Activated naive CD4-positive, alpha-beta T cell treated with Interleukin-2 at 50 U/mL for 16 hours (primary cell): ENCODE results near the gene CSNK2A1.

Experiments
- DNase-seq: peaks from one replicate; pipeline ENCODE4 v3.0.0-alpha.2; 2020

Gene CSNK2A1

DNA sequence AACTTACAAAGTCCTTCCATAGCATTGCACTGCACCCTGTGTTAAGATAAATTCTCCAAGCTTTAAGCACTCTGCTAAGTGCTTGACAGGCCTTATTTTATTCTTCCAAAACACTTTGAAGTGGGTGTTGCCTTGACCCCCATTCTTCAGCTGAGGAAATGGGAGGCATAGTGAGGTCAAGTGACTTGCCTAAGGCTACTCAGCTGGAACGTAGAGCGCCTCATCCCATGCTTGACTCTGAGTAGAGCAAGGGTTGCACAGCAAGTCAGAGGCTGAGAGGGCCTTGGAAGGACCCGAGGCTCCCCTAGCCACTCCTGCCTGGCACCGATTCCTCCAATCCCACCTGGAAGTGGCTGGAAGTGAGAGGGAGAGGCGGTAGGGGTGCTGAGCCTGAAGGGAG lies 19.6 kb upstream of the CSNK2A1 start:
- DNase-seq, result no peak

DNA sequence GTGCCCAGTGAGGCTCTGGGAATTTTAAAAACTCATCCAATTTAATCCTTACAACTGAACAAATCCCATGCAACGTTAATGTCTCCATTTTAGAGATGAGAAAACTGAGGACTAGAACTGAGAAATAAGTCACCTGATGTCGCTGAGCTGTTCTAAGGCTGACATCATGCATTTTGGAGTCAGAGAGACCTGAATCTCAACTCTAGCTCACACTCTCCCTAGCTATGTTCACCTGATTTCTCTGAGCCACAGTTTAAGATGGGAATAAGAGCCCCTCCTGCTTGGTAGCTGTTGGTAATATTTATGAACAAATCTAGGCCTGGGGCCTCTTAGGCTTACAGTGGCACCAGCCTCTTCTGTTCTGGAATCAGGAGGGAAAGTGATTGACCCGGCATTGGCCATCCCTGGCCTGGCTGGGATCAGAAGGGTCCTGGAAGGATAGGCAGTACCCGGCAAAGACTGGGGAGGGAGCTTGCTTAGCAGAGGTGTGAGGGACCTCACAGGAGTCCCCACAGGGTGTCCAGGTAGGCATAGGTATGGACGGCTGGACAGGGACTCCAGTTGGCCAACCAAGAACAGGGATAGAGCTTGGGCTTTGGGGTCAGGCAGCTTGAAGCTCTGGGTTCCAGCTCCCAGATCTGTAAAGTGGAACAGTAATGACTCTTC lies 18.8 kb upstream of the CSNK2A1 start:
- no peak for DNase-seq

DNA sequence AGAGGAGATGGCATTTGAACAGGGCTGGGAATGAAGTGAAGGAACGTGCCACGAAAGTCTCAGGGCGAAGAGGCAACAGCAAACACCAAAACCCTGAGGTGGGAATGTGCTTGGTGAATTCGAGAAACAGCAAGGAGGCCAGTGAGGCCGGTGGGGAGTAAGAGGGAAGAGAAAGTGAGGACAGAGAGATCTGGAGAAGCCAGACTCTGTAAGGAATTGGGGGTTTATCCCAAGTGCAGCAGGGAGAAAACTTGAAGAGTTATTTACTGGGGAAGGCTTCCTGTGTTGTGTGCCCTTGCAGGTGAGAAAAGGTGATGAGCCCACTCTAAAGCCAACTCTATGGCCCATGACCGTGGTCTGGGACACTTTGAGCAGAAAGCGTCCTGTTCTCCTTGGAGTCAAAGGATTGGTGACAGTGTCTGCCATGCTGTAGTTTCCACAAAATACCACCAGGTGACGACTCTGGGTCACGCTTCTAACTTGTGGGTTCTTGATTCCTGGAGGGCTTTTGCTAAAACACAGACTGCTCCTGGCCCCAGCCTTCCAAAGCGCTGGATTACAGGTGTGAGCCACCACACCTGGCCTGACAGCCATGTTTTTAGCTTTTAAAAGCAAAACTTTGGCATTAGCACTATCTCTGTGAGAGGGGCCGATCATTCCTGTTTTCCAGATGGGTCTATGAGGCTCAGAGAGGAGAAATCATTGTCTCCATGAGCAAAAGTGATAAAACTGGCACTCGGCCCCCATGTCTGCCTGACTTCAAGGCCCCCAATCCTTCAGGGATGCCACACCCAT lies 18.0 kb upstream of the CSNK2A1 start:
- DNase-seq, result peak; percentile 45

DNA sequence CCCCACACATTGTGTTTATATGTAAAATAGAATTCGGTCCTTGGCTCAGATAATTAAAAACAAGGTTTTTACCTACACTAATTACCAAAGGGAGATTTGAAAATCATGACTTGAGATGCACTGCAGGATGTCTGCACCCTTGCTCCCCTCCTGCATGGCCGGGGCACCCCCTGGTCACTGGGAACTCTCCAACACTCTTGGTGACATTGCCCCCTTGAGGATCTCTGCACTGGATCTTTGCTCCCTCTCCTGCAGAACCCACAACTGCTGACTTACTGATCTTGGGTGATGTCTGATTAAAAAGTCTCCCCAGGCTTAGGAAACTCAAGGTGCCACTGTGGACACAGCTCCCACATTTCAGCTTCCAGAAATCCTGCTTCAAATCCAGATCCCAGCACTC lies 17.1 kb upstream of the CSNK2A1 start:
- DNase-seq, result no peak

DNA sequence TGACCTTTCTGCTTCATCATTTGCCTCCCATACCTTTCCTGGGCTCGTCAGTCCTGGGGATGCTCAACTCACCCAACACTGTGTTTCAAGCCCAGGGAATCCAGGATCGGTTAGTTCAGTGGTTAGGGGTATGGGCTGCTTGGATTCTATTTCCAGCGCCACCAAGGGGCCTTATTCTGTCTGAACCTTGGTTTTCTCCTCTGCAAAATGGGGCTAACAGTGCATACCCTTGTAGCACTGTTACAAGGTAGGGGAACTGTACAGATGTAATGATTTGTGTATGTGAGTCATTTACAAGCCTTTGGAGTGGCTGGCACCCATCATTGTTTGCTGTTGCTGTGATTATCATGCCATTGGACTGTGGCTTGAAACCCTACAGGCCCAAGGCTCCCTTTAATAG lies 14.5 kb upstream of the CSNK2A1 start:
- no peak for DNase-seq

DNA sequence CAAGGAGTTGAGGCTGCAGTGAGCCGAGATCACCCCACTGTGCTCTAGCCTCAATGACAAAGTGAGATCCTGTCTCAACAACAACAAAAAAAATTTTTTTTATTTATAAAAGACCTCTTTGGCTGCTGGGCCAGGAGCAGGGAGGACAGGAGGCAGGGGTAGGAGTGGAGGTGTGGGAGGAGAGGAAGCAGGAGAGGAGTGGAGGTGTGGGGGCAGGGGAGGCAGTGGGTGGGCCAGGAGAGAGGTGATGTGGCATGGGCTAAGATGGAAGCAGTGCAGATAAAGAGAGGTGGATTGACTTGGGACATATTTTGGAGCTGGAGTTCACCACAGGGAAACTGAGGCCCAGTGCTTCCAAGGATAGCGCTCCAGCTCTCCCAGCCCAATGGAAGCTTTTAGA lies 13.4 kb upstream of the CSNK2A1 start:
- DNase-seq, result no peak

DNA sequence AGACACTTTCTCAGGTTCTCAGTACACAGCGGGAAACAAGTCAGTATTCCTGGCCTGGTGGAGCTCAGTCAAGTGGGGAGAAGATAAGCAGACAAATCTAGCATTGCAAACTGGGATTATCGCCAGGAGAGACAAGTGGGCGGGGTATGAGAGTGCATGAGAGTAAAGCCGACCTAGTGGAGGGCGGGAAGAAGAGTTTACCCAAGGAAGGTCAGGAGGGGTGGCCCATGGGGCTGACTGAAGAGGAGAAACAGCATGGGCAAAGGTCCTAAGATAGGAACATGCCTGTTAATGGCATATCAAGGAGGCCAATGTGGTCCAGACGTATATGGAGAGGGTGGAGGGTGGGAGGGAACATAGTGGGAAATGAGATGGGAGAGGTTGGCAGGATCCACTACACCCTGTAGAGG lies 12.4 kb upstream of the CSNK2A1 start:
- DNase-seq, result no peak

DNA sequence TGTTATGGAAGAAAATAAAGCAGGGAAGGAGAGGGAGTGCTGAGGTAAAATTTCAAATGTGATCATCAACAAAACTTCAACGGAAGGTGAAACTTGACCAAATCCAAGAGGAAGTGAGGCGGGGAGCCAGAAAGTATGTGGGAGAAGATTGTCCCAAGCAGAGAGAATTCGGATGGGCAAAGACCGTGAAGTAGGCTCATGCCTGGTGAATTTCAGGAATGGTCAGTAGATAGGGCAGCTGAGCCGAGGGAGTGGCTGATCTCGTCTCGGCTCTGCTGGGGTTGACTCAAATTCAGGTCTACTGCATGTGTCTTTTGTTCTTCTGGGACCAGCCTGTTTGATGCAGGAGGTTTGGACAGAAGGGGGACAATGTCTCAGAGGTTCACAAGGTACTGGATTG lies 7.0 kb upstream of the CSNK2A1 start:
- DNase-seq, result no peak

DNA sequence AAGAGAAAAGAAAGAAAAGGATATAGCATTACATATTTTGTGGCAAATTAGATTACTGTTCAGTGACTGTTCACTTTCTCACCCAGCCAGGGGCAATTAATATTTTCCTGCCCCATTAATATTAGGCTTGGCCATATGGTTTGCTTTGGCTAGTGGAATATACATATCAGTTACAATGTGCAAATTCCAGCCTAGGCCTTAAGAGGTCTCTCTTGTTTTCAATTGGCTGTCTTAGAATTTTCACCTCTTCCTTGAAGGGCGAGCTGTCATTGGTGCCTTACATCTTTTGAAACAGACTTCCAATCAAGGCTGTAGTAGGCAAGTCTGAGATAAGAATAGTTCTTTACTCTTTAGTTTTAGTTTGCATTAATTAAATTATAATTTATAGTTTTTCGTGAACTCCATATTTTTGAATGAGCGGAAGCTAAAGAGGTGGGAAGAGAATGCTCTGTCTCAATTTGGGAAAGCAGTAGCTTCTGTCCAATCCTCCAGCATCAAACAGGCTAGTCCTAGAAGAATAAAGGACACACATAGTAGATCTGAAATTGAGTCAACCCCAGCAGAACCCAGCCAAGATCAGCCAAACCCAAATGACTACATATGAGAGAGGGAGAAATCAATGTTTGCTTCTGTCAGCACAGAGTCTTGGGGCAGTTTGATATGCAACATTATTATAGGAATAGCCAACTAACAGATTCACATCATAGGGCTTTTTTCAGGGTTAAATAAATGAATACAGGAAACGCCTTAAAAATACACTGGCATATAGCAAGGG lies 6.3 kb upstream of the CSNK2A1 start:
- DNase-seq, result no peak

DNA sequence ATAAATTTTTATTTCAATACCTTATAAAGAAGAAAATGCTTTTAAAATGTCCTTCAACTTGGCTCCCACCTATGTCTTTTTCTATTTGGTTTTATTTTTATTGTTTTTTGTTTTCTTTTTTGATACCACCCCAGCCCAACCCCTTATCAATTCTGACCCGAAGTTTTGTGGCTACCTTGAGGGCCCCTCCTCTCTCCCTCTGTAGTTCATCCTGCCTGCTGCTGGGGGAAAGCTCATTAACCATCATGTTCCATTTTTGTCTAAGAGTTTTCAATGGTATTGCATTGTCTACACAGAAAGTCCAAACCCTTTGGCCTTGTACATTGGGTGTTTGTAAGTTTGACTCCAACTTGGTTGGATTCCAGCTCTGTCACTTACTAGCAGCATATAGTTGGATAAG lies 5.3 kb upstream of the CSNK2A1 start:
- no peak for DNase-seq

DNA sequence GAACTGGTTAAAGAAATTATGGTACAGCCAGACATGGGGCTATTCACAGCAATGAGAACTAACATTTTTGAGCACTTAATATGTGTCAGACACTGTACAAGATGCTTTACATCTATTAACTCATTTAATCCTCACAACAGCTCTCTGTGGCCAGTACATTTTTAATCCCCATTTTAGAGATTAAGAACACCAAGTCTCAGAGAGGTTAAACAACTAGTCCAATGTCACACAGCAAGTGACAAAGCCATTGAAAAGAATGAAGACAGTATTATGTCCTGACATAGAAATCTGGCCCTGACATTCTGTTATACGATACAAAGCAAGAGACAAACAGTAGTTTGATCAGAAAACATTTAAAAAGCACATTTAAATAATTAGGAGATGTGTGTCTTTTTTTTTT lies 3.8 kb upstream of the CSNK2A1 start:
- DNase-seq, result no peak

DNA sequence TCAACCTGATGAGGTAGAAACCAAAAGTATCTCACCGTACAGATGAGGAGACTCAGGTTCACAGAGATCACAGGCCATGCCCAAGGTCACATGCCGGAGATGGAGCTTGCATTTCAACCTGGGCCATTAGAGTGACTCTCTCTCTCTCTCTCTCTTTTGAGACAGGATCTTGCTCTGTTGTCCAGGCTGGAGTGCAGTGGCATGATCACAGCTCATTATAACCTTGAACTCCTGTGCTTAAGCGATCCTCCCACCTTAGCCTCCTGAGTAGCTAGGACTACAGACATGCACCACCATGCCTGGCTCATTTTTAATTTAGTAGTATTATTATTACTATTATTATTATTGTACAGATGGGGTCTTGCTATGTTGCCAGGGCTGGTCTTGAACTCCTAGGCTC lies 2.8 kb upstream of the CSNK2A1 start:
- no peak for DNase-seq

DNA sequence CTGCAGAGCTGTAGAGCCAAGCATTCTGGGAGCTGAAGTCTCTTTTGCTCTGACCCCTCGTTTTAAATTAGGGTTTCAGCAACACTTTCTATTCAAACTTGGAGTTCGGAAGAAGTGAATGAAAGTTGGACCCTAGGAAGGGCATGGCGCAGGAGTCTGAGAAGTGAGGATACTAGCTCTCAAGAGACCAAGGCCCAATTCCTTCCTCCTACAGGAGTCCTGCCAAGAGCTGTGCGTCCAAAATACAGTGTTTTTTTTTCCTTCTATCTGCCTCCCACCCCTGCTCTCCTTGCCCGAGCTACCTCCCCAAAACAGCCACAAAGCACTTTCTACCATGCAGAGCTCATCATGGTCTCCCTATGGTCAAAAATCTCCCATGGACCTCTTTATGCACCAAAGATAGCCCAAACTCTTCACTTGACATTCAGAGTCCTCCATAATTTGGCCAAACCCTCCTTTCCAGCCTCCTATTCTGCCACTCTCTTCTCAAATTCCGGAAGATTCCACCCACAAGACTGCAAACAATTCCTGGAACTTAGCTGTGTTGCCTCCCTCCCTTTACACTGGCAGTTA lies 649 bp upstream of the CSNK2A1 start:
- DNase-seq, result no peak

DNA sequence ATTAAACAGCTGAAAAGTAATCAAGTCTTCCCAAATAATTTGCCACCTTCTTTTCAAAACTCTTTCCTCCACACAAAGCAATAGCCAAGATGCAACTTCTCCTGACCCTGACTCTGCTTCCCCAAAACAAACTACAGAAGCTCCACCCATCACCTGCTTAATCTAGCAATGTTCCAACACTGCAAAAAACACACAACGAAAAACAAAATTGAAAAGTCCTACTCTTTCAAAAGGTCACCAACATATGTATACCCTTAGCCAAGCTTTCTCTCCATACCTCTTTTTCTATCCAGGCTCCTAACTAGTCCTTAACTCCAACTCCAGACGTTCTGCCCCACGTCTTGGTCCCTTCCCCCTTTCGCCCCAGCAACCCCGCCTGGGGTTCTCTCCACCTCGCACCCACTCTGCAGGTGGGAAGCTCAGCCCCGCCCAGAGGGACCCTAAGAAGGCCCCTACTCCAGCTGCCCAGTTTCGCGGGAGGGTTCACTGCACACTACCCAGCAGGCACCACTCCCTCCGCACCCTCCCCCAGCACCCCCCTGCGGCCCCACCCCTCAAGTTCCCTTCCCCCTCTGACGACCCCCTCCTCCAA lies 717 bp downstream of the CSNK2A1 start:
- peak; percentile 27 for DNase-seq

DNA sequence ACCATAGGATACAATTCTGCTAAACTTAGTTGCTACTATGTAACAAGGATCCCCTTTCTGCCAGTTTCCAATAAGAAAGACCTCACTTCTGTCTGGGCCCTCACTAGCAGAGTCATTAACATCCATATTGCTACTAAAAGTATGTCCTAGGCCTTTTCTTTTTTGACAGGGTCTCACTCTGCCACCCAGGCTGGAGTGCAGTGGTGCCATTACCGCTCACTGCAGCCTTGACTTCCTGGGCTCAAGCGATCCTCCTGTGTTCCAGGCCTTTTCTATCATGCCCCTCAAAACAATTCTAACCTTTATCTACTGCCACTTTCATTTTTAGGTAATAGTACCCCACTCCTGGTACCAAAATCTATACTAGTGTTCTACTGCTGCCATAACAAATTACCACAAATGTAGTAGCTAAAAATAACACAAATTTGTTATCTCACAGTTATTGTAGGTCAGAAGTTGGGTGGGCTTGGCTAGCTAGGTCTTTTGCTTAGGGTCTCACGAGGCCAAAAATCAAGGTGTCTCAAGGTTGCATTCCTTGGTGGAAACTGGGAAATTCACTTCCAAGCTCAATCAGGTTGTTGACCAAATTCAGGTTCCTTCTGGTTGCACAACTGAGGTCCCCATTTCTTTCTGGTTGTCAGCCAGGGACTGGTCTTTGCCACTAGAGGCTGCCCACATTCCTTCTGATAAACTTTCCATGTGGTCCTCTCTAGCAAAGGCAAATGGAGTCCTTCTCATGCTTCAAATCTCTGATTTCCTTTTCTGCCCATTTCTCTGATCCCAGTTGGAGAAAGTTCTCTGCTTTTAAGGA lies 3.0 kb downstream of the CSNK2A1 start:
- DNase-seq, result no peak

DNA sequence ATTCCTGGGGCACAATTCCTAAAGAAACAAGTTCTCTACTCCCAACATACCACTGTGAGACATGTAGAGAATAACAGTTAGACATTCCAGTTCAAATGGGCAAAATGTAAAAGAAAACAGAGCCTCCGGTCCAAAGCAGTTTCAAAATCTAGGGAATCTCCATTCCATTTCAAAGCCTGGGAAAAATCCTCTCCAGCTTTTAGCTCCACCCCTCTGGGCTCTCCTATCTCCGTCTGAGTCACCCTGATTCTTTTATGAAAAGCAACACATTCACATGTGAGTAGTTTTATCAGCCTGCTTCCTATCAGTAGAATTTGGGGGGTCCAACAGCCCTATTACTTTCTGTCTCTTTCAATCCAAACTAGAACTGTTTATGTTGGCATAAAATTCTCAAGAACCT lies 3.7 kb downstream of the CSNK2A1 start:
- no peak for DNase-seq

DNA sequence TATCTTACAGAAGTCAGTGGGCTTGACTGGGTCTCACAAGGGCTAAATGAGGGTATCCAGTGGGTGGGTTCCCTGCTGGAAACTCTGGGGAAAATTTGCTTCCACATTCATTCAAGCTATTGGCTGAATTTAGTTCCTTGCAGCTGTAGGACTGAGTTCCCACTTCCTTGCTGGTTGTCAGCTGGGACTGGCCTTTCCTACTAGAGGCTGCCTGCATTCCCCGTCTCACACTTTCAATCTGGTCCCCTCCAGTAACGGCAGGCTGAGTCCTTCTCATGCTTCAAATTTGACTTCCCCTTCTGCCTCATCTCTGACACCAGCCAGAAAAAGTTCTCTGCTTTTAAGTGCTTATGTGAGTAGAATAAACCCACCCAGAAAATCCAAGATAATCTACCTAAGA lies 4.4 kb downstream of the CSNK2A1 start:
- no peak for DNase-seq

DNA sequence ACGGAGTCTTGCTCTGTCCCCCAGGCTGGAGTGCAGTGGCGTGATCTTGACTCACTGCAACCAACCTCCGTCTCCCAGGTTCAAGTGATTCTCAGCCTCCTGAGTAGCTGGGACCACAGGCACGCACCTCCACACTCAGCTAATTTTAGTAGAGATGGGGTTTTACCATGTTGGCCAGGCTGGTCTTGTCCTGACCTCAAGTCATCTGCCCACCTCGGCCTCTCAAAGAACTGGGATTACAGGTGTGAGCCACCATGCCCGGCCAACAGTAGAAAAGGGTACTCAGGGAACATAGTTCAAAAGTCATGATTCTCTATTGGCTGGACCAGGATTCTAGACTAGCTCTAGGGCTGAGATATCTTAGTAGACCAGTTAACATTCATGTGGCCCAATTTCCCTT lies 5.6 kb downstream of the CSNK2A1 start:
- no peak for DNase-seq

DNA sequence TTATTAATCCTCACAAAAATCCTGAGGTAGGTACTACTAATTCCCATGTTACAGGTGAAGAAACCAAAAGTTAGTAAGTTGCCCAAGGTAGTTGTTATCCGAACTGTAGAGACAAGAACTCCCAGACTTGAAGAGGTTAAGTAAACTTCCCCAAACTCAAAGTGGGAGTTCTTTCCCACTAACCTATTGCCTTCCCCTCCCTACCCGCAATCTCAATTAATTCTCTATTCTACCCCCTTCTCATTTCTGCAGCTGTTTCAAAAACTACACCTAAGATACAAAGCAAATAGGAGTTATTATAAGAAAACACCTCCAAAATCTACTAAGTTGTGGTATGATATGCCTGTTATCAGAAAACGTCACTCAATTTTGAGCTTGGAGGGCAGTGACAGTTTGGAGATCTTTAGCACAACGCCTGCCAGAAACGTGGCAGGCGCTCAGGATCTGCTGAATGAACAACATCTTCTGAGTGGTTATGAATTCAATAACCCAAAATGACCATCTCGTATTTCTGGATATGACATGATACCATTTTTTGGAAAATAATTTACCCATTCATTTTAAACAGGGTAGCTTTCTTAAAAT lies 7.1 kb downstream of the CSNK2A1 start:
- no peak for DNase-seq

DNA sequence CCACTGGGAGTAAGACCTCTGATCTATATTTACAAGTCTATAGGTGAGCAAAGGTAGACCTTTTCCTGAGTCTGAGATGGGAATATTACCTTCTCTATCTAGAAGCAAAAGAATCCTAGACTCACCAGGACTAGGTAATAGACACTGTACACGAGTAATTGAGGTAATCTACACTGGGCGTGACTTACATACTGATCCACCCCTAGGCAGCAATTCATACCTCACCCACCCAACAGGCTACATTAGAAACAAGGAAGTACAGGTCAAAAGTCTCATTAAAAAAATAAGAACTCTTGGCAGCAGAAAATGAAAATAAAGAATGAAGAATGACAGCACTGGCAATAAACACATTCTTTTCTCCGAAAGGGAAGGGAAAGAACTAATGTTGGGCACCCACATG lies 7.6 kb downstream of the CSNK2A1 start:
- no peak for DNase-seq

DNA sequence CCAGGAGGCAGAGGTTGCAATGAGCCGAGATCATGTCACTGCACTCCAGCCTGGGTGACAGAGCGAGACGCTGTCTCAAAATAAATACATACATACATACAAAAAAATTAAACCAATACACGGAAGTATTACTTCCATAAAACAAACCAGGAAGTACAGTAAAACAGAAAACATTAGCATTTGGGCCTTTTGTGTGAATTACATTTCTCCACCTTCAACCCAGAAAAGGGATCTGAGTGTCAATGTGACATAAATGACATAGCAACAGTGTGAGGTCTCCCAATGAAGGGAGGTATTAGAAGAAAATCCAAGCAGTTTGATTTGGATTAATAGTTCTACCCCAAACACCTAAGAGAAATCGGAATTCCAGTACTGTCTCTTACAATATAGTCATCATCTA lies 10.1 kb downstream of the CSNK2A1 start:
- DNase-seq, result no peak

DNA sequence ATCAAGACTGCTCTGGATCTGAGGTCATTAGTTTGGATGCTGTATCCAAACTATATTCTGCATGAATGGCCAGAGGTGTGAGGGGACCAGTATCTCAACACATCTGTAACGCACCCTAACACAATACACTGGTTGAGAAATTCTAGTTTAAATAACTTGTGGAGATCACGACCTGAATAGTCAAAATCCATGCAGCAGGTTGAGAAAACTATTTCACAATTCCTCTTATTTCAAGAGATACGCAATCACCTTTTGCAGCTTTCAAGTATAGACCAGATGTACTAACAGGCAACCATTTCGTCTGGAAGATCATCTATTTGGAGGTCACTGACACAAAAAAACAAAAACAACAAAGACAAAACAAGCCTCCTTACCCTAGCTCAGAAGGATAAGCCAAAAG lies 11.1 kb downstream of the CSNK2A1 start:
- DNase-seq, result no peak
